Calu3 (cell line): ENCODE measurements around the gene TPPP3. TPM values are rescaled to one million over a fixed set of nuclear protein-coding genes. Genes with fewer than 3 reads are reported as not detected.
A peak's percentile ranks its signal among the peaks of the same experiment; 100 is the strongest.

Source experiments
- BruUV-seq: library from RNA; stranded (reverse); fragments of 400-500 nt; replicated peaks from 2 replicates; lab custom pipeline; 2021; lab: Mats Ljungman, UMichigan
- CTCF ChIA-PET: fragments of 300-600 bp; sonication (Branson Sonifier 250); formaldehyde crosslinking; loops from one replicate; lab custom pipeline; 2022; ENCODE audit warnings: antibody characterized with exemption; lab: Charles Lee
- DNase-seq: peaks from one replicate; pipeline ENCODE4 v3.0.0; 2022
- H3K27ac Mint-ChIP-seq: one replicate; pipeline ENCODE4 v1.8.0; 2022; ENCODE audit warnings: mixed read lengths; ENCODE audit not compliant: unreplicated experiment
- H3K27me3 Mint-ChIP-seq: one replicate; pipeline ENCODE4 v1.8.0; 2022; ENCODE audit warnings: mixed read lengths; ENCODE audit not compliant: unreplicated experiment
- H3K36me3 Mint-ChIP-seq: one replicate; pipeline ENCODE4 v1.8.0; 2022; ENCODE audit warnings: mild to moderate bottlenecking, moderate library complexity, mixed read lengths; ENCODE audit not compliant: insufficient read depth, unreplicated experiment
- H3K4me1 Mint-ChIP-seq: one replicate; pipeline ENCODE4 v1.8.0; 2022; ENCODE audit warnings: mild to moderate bottlenecking, low read depth, mixed read lengths; ENCODE audit not compliant: unreplicated experiment
- H3K4me3 Mint-ChIP-seq: one replicate; pipeline ENCODE4 v1.8.0; 2022; ENCODE audit warnings: mild to moderate bottlenecking, low read depth, moderate library complexity, mixed read lengths; ENCODE audit not compliant: unreplicated experiment
- H3K9me3 Mint-ChIP-seq: one replicate; pipeline ENCODE4 v1.8.0; 2022; ENCODE audit warnings: low read depth, mixed read lengths; ENCODE audit not compliant: unreplicated experiment
- intact Hi-C: fragments of 100-400 bp; cut with micrococcal nuclease; formaldehyde crosslinking; loops from one replicate; pipeline ENCODE4 v1.10.0; 2022; ENCODE audit not compliant: unreplicated experiment
- total RNA-seq: library from RNA; stranded (reverse); gene quantifications from 2 replicates; pipeline ENCODE4 v1.2.3, GENCODE V29; 2022
- TF ChIP-seq, protein P1 (sequence below): fragments of 200-600 bp; IDR thresholded peaks from one replicate; pipeline ENCODE4 v1.8.0; 2022; ENCODE audit warnings: antibody characterized with exemption; ENCODE audit not compliant: unreplicated experiment

Gene TPPP3
- total RNA-seq, 1 experiment from 2014 or later: 8.5 TPM

DNA sequence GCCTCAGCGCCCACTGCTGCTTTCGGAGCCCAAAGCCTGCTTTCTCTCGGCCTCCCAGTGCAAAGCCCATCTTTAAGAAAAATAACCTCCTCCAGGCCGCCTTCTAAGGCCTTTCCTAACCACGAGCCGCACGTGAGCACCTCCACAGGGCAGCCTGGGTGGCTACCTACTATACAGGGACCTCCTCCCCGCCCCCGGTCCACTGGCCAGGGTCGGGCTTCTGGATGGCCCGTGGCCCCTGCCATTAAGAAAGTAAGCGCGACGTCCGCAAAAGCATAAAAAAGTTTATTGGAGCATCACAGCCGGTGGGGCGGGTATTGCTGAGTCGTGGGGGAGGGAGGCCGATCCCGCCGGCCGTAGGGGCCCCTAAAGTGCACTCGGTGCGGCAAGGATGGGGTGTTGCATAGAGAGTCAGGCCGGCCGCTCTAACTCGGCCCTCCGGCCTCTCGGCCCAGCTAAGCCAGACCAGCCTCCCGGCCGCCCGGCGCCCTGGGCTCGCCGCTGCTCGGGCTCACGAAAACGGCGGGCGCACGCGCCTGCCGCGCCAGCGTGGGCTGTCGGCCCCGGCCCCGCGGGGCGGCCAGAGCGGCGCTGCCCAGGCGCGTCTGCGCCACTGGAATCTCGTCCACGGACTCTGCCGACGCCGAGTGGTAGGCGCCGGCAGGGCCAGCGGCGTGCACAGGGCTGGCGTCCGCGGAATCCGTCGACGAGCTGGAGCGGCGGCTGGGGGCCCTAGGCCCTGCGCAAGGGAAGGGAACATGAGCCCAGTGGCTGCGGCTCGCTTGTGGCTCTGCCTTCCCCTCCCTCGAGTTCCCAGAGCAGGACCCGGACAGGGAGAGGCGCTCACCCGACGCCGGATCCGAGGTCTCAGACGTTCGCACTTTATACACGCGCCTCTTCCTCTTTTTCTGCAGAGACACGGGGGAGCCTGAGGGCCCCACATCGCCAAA, 1.1 kb upstream of the TPPP3 start:
- TF ChIP-seq, protein P1, sequence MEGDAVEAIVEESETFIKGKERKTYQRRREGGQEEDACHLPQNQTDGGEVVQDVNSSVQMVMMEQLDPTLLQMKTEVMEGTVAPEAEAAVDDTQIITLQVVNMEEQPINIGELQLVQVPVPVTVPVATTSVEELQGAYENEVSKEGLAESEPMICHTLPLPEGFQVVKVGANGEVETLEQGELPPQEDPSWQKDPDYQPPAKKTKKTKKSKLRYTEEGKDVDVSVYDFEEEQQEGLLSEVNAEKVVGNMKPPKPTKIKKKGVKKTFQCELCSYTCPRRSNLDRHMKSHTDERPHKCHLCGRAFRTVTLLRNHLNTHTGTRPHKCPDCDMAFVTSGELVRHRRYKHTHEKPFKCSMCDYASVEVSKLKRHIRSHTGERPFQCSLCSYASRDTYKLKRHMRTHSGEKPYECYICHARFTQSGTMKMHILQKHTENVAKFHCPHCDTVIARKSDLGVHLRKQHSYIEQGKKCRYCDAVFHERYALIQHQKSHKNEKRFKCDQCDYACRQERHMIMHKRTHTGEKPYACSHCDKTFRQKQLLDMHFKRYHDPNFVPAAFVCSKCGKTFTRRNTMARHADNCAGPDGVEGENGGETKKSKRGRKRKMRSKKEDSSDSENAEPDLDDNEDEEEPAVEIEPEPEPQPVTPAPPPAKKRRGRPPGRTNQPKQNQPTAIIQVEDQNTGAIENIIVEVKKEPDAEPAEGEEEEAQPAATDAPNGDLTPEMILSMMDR: no peak
- H3K27me3 Mint-ChIP-seq: no peaks in the 10 kb centered on the region

DNA sequence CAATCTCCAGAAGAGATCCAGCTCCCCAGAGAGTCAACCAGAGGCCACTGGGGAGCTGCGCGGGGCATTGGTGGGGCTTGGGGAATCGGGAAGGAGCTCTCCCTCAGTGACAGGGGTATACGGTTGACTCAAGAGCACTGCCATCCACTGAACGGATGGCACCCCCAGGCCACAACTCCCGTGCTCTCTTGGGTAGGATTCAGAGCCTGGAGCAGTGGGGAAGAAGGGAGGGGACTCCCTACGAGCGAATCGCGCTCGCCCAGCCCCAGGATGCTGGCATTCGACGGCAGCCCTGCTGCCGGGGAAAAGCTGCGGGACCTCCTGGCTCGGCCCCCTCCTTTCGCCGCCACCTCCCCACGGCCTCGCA, 473 bp upstream of the TPPP3 start:
- no peaks in the 10 kb centered on the region for H3K27me3 Mint-ChIP-seq
- intact Hi-C loops: loop anchor here (2.0 kb wide), 1 partner anchor 67 kb away; the partner anchor contains the start of genes KCTD19 and LRRC36

More for the DNA sequence above, 1.1 kb upstream of the TPPP3 start:
- H3K4me1 Mint-ChIP-seq: peaks cover 45% of the 10 kb centered on the region
- peaks cover 61% of the 10 kb centered on the region for H3K36me3 Mint-ChIP-seq
- BruUV-seq: TSS peak; percentile 24
- no peak for DNase-seq
- peak overlapping the region; percentile 37 for H3K27ac Mint-ChIP-seq
- intact Hi-C loops: loop anchor here (1.0 to 5.0 kb wide), 4 partner anchors 32 to 132 kb away; partner anchors contain the start of genes KCTD19 and LRRC36
- no peaks in the 10 kb centered on the region for H3K9me3 Mint-ChIP-seq
- CTCF ChIA-PET: interaction anchor here (0.7 to 1.6 kb wide), 4 partner anchors 46 to 154 kb away, joined by 3 to 18 read pairs (median 8); partner anchors contain the start of genes KCTD19 and LRRC36
- H3K4me3 Mint-ChIP-seq: peak overlapping the region; percentile 74

DNA sequence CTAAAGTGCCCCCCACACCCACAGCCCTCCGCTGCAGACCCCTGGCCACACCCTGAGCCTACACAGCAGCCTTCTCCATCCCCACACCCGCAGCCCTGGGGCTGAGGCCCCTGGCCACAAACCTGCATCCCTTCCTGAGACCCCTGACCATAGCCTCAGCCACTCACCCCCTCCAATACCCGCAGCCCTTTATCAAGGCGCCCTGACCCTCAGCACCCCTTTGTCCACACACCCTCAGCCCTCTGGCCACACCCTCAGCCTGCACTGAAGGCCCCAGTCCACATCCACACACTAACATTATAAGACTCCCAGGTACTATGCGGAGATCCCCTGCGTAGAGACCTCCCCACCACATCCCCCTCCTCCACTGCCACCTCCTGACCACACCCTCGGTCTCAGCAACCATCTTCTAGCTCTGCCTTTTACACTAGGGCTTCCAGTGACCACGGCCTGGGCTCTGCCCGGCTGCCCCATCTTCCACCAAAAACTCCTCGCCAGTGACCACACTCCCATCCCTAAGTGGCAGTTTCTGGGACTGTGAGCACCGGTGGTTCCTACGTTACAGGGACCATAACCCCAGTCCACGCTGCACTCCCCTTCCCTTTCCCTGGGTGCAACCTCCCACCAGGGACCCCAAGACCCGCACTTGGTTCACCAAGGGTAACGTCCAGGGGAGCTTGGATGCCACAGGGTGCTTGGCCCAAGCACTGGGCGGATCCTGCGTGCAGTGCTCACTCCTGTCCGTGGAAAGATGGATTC, 818 bp downstream of the TPPP3 start:
- no TSS peak for BruUV-seq
- H3K4me3 Mint-ChIP-seq: peak overlapping the region; percentile 74
- H3K36me3 Mint-ChIP-seq: peaks cover 55% of the 10 kb centered on the region
- peak overlapping the region; percentile 22 for H3K27ac Mint-ChIP-seq
- DNase-seq: no peak
- H3K9me3 Mint-ChIP-seq: no peaks in the 10 kb centered on the region
- no peaks in the 10 kb centered on the region for H3K27me3 Mint-ChIP-seq
- CTCF ChIA-PET: interaction anchor here (1.2 to 1.9 kb wide), 5 partner anchors 15 to 132 kb away, joined by 3 to 18 read pairs (median 5); partner anchors contain the start of genes KCTD19 and LRRC36
- TF ChIP-seq, protein P1: no peak
- peaks cover 45% of the 10 kb centered on the region for H3K4me1 Mint-ChIP-seq
- intact Hi-C loops: no loop called here

More for the DNA sequence above, 473 bp upstream of the TPPP3 start:
- BruUV-seq: no TSS peak
- Mint-ChIP-seq H3K9me3 (no peaks in the 10 kb centered on the region), H3K4me1 (peaks cover 45% of the 10 kb centered on the region), H3K4me3 (peak overlapping the region; percentile 74), H3K27ac (peak overlapping the region; percentile 37), H3K36me3 (peaks cover 61% of the 10 kb centered on the region)
- TF ChIP-seq, protein P1: no peak
- CTCF ChIA-PET: interaction anchor here (0.6 to 1.9 kb wide), 9 partner anchors 14 to 196 kb away, joined by 3 to 18 read pairs (median 4); partner anchors contain the start of genes KCTD19 and LRRC36
- DNase-seq: no peak
